SU-DHL-6 (cell line): ENCODE data around the gene FAM117A.

Source experiments
- CTCF ChIP-seq: fragments of 200-600 bp; sonication (generic); IDR thresholded peaks from one replicate; pipeline ENCODE4 v1.5.1; 2017; ENCODE audit warnings: antibody characterized with exemption, mild to moderate bottlenecking, low read length, moderate library complexity; ENCODE audit not compliant: insufficient read depth, poor library complexity, severe bottlenecking
- EZH2phosphoT487 ChIP-seq: fragments of 200-600 bp; sonication (generic), shearing (Covaris generic); conservative IDR thresholded peaks from 2 replicates; pipeline ENCODE4 v1.6.1; 2018; ENCODE audit warnings: mild to moderate bottlenecking, antibody characterized with exemption, low read length, moderate library complexity, mixed read lengths

GRCh38 chr17:49784636-49785035 lies 20.7 kb upstream of the FAM117A start:
- TF ChIP-seq CTCF (no peak), EZH2phosphoT487 (no peak)
